Natural killer cell (primary cell): ENCODE results near the gene UNC13B. TPM values are rescaled to one million over a fixed set of nuclear protein-coding genes. Genes with fewer than 3 reads are reported as not detected.

Experiments used
- ATAC-seq, 3 donors: fragments of 150-1000 bp in 2 of 3; fragments of 200-7000 bp in 1 of 3; cut with Tn5 transposase; 1 replicate in 1 of 3; 2 replicates in 2 of 3; pipeline ENCODE4 v1.10.0; 2021; ENCODE audit warnings: mild to moderate bottlenecking in 2 of 3, moderate library complexity in 2 of 3
- DNase-seq, 2 donors: peaks; one replicate each; pipeline versions ENCODE4 v3.0.0 to v3.0.0-alpha.2; 2013 to 2021; ENCODE audit warnings: mixed read lengths in 1 of 2
- H3K27ac ChIP-seq: one replicate; pipeline ENCODE4 v1.5.1; 2013; ENCODE audit warnings: mild to moderate bottlenecking, low read length
- H3K27me3 ChIP-seq: one replicate; pipeline ENCODE4 v1.6.1; 2013; ENCODE audit warnings: low read length; ENCODE audit not compliant: control insufficient read depth, insufficient read depth
- H3K36me3 ChIP-seq: one replicate; pipeline ENCODE4 v1.6.1; 2013; ENCODE audit warnings: low read length; ENCODE audit not compliant: control insufficient read depth, insufficient read depth
- H3K4me1 ChIP-seq: one replicate; pipeline ENCODE4 v1.6.1; 2013; ENCODE audit warnings: low read length; ENCODE audit not compliant: control insufficient read depth, insufficient read depth
- H3K4me3 ChIP-seq: one replicate; pipeline ENCODE4 v1.5.1; 2013; ENCODE audit warnings: low read length
- H3K9me3 ChIP-seq: one replicate; pipeline ENCODE4 v1.6.1; 2013; ENCODE audit warnings: low read length; ENCODE audit not compliant: control insufficient read depth, insufficient read depth
- H3K27ac Mint-ChIP-seq, 2 donors: one replicate each; pipeline ENCODE4 v1.8.0; 2022; ENCODE audit warnings: mild to moderate bottlenecking in 2 of 2, mixed read lengths in 2 of 2, moderate library complexity in 1 of 2
- H3K27me3 Mint-ChIP-seq, 2 donors: one replicate each; pipeline ENCODE4 v1.8.0; 2022; ENCODE audit warnings: low read depth in 2 of 2, mixed read lengths in 2 of 2
- H3K36me3 Mint-ChIP-seq: one replicate; pipeline ENCODE4 v1.8.0; 2022; ENCODE audit warnings: mixed read lengths
- H3K4me1 Mint-ChIP-seq, 2 donors: one replicate each; pipeline ENCODE4 v1.8.0; 2022; ENCODE audit warnings: mixed read lengths in 2 of 2
- H3K4me3 Mint-ChIP-seq: one replicate; pipeline ENCODE4 v1.8.0; 2022; ENCODE audit warnings: mild to moderate bottlenecking, moderate library complexity, mixed read lengths
- H3K9me3 Mint-ChIP-seq, 2 donors: one replicate each; pipeline ENCODE4 v1.8.0; 2022; ENCODE audit warnings: mixed read lengths in 2 of 2
- WGBS: methylation state at CpG from one replicate; pipeline ENCODE4 v1.1.7; 2013; ENCODE audit warnings: missing lambda C conversion rate; ENCODE audit not compliant: insufficient coverage; 5-methylcytosine and 5-hydroxymethylcytosine counted together
- intact Hi-C: fragments of 100-400 bp; cut with micrococcal nuclease; formaldehyde crosslinking; loops from one replicate; pipeline ENCODE4 v1.14.2; 2022
- total RNA-seq, 4 donors: library from RNA; stranded (reverse); fragments of 120-200 nt in 1 of 4; gene quantifications; one replicate each; pipeline versions ENCODE4 v1.2.3 to v1.2.4, GENCODE V29; 2013 to 2022
- TF ChIP-seq, protein P1 (sequence below): fragments of 200-600 bp; IDR thresholded peaks from one replicate; pipeline ENCODE4 v1.8.0; 2022; ENCODE audit warnings: antibody characterized with exemption

The UNC13B gene
- total RNA-seq, 3 donors from 2014 or later (not counting 1 experiment from before 2014, with no cell fraction given), result 0.21 to 0.78 (median 0.27) TPM

DNA sequence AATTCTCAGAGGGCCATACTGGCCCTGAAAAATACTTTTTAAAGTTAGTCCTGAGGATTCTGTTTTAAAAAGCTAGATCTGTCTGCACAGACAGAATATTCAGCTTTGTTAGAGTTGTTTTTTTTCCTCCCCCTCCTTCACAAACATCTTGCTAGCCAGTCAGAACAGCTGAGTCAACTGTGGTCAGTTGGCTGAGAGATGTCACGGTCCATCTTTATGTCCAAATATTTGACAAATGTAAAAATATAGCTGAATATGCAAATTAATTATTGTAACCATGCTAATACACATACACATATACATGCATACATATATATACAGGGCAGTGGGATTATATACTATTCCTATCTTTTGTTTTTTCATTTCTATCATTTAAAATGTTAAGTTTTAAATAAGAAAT lies 33.9 kb downstream of the UNC13B start:
- no peak overlapping the region for H3K4me3 Mint-ChIP-seq

DNA sequence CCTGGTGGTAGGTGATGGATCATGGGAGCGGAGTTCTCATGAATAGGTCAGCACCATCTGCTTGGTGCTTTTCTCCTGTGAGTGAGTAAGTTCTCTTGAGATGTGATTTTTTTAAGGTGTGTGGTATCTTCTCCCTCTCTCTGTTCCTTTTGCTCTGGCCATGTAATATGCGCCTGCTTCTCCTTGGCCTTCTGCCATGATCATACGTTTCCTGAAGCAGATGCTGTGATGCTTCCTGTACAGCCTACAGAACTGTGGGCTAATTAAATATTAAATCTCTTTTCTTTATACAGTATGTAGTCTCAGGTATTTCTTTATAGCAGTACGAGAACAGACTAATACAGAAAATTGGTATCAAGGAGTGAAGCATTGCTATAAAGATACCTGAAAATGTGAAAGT lies 36.4 kb downstream of the UNC13B start:
- intact Hi-C loops, result no loop called here
- 72% methylated on average over 4 of the region's 4 CpGs for WGBS
- no peaks in the 10 kb centered on the region for H3K4me1 Mint-ChIP-seq

More for the DNA sequence above, 33.9 kb downstream of the UNC13B start:
- H3K4me3 ChIP-seq, result no peak overlapping the region
- Mint-ChIP-seq H3K36me3 (no peaks in the 10 kb centered on the region), H3K4me1 (no peaks in the 10 kb centered on the region), H3K9me3 (peaks cover 0 to 2% of the 10 kb centered on the region in 2 donors), H3K27me3 (peaks cover 3 to 6% of the 10 kb centered on the region in 2 donors), H3K27ac (no peak overlapping the region)
- no CpG with 5 or more reads among the region's 1 CpG for WGBS
- H3K27ac ChIP-seq, result no peak overlapping the region
- DNase-seq (no peak), ATAC-seq (no peak)
- H3K27me3 ChIP-seq, result no peaks in the 10 kb centered on the region
- H3K9me3 ChIP-seq, result peaks cover 21% of the 10 kb centered on the region
- H3K36me3 ChIP-seq, result no peaks in the 10 kb centered on the region
- intact Hi-C loops, result no loop called here
- no peaks in the 10 kb centered on the region for H3K4me1 ChIP-seq
- TF ChIP-seq, protein P1, sequence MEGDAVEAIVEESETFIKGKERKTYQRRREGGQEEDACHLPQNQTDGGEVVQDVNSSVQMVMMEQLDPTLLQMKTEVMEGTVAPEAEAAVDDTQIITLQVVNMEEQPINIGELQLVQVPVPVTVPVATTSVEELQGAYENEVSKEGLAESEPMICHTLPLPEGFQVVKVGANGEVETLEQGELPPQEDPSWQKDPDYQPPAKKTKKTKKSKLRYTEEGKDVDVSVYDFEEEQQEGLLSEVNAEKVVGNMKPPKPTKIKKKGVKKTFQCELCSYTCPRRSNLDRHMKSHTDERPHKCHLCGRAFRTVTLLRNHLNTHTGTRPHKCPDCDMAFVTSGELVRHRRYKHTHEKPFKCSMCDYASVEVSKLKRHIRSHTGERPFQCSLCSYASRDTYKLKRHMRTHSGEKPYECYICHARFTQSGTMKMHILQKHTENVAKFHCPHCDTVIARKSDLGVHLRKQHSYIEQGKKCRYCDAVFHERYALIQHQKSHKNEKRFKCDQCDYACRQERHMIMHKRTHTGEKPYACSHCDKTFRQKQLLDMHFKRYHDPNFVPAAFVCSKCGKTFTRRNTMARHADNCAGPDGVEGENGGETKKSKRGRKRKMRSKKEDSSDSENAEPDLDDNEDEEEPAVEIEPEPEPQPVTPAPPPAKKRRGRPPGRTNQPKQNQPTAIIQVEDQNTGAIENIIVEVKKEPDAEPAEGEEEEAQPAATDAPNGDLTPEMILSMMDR, result no peak

DNA sequence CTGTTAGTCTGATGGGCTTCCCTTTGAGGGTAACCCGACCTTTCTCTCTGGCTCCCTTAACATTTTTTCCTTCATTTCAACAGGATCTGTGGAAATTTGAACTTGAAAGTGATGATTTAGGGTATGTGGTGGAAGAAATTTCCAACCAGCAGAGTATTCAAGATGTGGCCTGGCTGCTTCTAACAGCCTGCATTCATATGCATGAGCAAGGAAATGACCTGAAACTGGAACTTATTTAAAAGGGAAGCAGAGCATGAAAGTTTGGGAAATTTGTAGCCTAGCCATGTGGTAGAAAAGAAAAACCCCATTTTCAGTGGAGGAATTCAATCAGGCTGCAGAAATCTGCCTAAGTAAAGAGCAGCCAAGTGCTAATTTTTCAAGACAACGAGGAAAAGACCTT lies 41.7 kb downstream of the UNC13B start:
- WGBS, result 68% methylated on average over 2 of the region's 2 CpGs
- TF ChIP-seq, protein P1, result no peak
- H3K36me3 Mint-ChIP-seq, result peaks cover 6% of the 10 kb centered on the region
- Histone ChIP-seq H3K36me3 (no peaks in the 10 kb centered on the region), H3K9me3 (peaks cover 15% of the 10 kb centered on the region), H3K27ac (no peak overlapping the region), H3K27me3 (no peaks in the 10 kb centered on the region), H3K4me3 (no peak overlapping the region), H3K4me1 (no peaks in the 10 kb centered on the region)
- intact Hi-C loops, result no loop called here
- H3K27me3 Mint-ChIP-seq, result peaks cover 0 to 5% of the 10 kb centered on the region in 2 donors
- H3K4me3 Mint-ChIP-seq, result no peak overlapping the region
- ATAC-seq, result no peak
- DNase-seq, result no peak
- H3K9me3 Mint-ChIP-seq, result peaks cover 3 to 8% of the 10 kb centered on the region in 2 donors
- H3K27ac Mint-ChIP-seq, result no peak overlapping the region
- H3K4me1 Mint-ChIP-seq, result no peaks in the 10 kb centered on the region

More for the DNA sequence above, 36.4 kb downstream of the UNC13B start:
- Histone ChIP-seq H3K4me3 (no peak overlapping the region), H3K27ac (no peak overlapping the region), H3K9me3 (peaks cover 6% of the 10 kb centered on the region), H3K4me1 (no peaks in the 10 kb centered on the region), H3K36me3 (no peaks in the 10 kb centered on the region), H3K27me3 (no peaks in the 10 kb centered on the region)
- TF ChIP-seq, protein P1, result no peak
- no peak overlapping the region for H3K4me3 Mint-ChIP-seq
- peaks cover under 1% of the 10 kb centered on the region for H3K36me3 Mint-ChIP-seq
- H3K27me3 Mint-ChIP-seq, result peaks cover 6 to 8% of the 10 kb centered on the region in 2 donors
- ATAC-seq (no peak), DNase-seq (no peak)
- H3K9me3 Mint-ChIP-seq, result peaks cover 0 to 4% of the 10 kb centered on the region in 2 donors
- no peak overlapping the region for H3K27ac Mint-ChIP-seq

DNA sequence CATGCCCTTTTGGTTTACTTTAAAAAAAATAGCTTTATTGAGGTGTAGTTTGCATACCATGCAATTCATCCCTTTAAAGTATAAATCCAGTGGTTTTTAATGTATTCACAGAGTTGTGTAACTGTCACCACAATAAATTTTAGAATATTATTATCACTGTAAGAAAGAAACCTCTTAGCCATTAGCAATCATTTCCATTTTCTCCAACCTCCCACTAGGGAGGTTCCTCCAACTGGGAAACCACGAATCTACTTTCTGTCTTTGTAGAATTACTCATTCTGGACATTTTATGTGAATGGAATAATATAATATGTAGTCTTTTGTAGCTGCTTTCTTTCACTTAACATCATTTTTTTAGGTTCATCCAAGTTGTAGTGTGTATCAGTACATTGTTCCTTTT lies 43.5 kb downstream of the UNC13B start:
- Histone ChIP-seq H3K27me3 (no peaks in the 10 kb centered on the region), H3K4me3 (no peak overlapping the region), H3K9me3 (peaks cover 15% of the 10 kb centered on the region), H3K36me3 (no peaks in the 10 kb centered on the region), H3K27ac (no peak overlapping the region), H3K4me1 (no peaks in the 10 kb centered on the region)
- WGBS, result no CpG with 5 or more reads among the region's 1 CpG
- H3K27ac Mint-ChIP-seq, result no peak overlapping the region
- peaks cover 0 to 5% of the 10 kb centered on the region in 2 donors for H3K27me3 Mint-ChIP-seq
- DNase-seq, result no peak
- H3K9me3 Mint-ChIP-seq, result peaks cover 3 to 8% of the 10 kb centered on the region in 2 donors
- H3K4me1 Mint-ChIP-seq, result no peaks in the 10 kb centered on the region
- TF ChIP-seq, protein P1, result no peak
- no peak overlapping the region for H3K4me3 Mint-ChIP-seq
- H3K36me3 Mint-ChIP-seq, result peaks cover 6% of the 10 kb centered on the region
- no peak for ATAC-seq
- intact Hi-C loops, result no loop called here
